Stomach (tissue), 4 donors: ENCODE measurements around the gene BICDL1.

Experiments
- EP300 ChIP-seq: sonication (generic); formaldehyde crosslinking; IDR thresholded peaks from one replicate; pipeline ENCODE4 v1.6.1; 2017; ENCODE audit warnings: antibody characterized with exemption
- POLR2A ChIP-seq, 4 donors: fragments of 450-650 bp; IDR thresholded peaks; one replicate each; pipeline ENCODE4 v1.6.1; 2016; ENCODE audit warnings: antibody characterized with exemption in 4 of 4, control low read depth in 2 of 4, mild to moderate bottlenecking in 1 of 4, moderate library complexity in 1 of 4
- POLR2AphosphoS5 ChIP-seq, 3 donors: sonication (generic); formaldehyde crosslinking; IDR thresholded peaks; one replicate each; pipeline ENCODE4 v1.6.1; 2016; ENCODE audit warnings: antibody characterized with exemption in 3 of 3
- TF ChIP-seq, protein P1 (sequence below), 7 experiments: fragments of 450-650 bp in 4 of 7; fragments of 200-600 bp in 3 of 7; sonication (generic) in 3 of 7; IDR thresholded peaks; one replicate each; pipeline ENCODE4 v1.5.1; 2016 to 2019; ENCODE audit warnings: antibody characterized with exemption in 7 of 7, control low read depth in 2 of 7, mild to moderate bottlenecking in 1 of 7

DNA sequence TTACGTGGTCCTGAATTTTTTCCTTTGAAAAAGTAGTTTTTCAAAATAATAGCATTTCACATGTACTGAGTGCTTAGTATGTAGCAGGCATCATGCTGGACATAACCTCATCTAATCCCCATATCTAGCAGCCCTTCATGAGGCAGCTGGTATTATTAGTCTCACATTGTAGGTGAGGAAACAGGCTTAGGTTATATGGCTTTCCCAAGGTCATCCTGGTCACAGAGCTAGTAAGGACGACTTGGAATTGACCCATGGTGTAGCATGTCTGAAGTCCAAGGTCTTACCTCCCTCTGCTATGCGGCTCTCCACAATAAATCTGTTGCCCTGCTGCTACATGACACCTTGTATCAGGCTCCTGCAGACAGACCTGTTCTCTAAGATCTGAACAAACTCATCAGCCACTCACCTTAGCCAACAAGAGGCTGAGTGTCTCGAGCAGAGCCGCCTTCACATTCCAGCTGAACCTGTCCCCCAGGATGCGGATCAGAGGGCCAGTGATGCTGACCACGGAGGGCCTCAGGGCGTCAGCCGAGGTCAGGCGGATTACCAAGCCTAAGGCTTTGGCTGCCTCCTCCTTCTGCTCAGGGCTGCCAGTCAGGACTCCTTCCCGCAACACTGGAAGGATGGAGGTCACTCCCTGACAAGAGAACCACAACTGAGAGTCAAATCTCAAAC lies 147.2 kb downstream of the BICDL1 start:
- no peak for TF ChIP-seq POLR2A (IDR thresholded peaks at IDR 0.05)
- TF ChIP-seq, protein P1, sequence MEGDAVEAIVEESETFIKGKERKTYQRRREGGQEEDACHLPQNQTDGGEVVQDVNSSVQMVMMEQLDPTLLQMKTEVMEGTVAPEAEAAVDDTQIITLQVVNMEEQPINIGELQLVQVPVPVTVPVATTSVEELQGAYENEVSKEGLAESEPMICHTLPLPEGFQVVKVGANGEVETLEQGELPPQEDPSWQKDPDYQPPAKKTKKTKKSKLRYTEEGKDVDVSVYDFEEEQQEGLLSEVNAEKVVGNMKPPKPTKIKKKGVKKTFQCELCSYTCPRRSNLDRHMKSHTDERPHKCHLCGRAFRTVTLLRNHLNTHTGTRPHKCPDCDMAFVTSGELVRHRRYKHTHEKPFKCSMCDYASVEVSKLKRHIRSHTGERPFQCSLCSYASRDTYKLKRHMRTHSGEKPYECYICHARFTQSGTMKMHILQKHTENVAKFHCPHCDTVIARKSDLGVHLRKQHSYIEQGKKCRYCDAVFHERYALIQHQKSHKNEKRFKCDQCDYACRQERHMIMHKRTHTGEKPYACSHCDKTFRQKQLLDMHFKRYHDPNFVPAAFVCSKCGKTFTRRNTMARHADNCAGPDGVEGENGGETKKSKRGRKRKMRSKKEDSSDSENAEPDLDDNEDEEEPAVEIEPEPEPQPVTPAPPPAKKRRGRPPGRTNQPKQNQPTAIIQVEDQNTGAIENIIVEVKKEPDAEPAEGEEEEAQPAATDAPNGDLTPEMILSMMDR (IDR thresholded peaks at IDR 0.05): no peak
- no peak for TF ChIP-seq EP300
- no peak for TF ChIP-seq POLR2AphosphoS5 (IDR thresholded peaks at IDR 0.05)
